ENCODE data around the gene CTH.
A peak's percentile ranks its signal among the peaks of the same experiment; 100 is the strongest.
"Not testable (repeated sequence)": the region's sequence is repeated elsewhere in the genome, so short reads cannot be mapped to it uniquely, and the experiment has no call there.

The CTH gene

GRCh38 chr1:70459496-70460225 is 48.6 kb downstream of the CTH start:
- DNase-seq, result no peak

- DNase-seq, result not testable (repeated sequence)
These were observed 50.0 kb downstream of the CTH start for GRCh38 chr1:70460740-70461713.

- DNase-seq, result no peak
These were observed 51.5 kb downstream of the CTH start for GRCh38 chr1:70462611-70463010.

GRCh38 chr1:70465911-70466310 is 54.8 kb downstream of the CTH start:
- DNase-seq, result no peak

- no peak for DNase-seq
These were observed 56.5 kb downstream of the CTH start for GRCh38 chr1:70467531-70467930.

GRCh38 chr1:70468180-70468579 is 57.1 kb downstream of the CTH start:
- DNase-seq, result no peak

- not testable (repeated sequence) for DNase-seq
These were observed 58.1 kb downstream of the CTH start for GRCh38 chr1:70469184-70469583.

- DNase-seq, result no peak
These were observed 64.0 kb downstream of the CTH start for GRCh38 chr1:70475023-70475422.

- DNase-seq, result no peak
These were observed 66.0 kb downstream of the CTH start for GRCh38 chr1:70477090-70477489.

- not testable (repeated sequence) for DNase-seq
These were observed 66.8 kb downstream of the CTH start for GRCh38 chr1:70477905-70478304.

GRCh38 chr1:70483342-70483741 is 72.3 kb downstream of the CTH start:
- no peak for DNase-seq

GRCh38 chr1:70485624-70486023 is 74.6 kb downstream of the CTH start:
- no peak for DNase-seq

GRCh38 chr1:70486676-70487458 is 75.8 kb downstream of the CTH start:
- no peak for DNase-seq

GRCh38 chr1:70487459-70487815 is 76.4 kb downstream of the CTH start:
- no peak for DNase-seq

- DNase-seq, result peak; percentile 24
These were observed 77.0 kb downstream of the CTH start for GRCh38 chr1:70487910-70488665.

Data from CD4-positive, alpha-beta T cell treated with Interleukin-17A for 1 hour (primary cell).